RWPE2 (cell line): Measurements from ENCODE around the gene FRG1.
"Not testable (repeated sequence)": the region's sequence is repeated elsewhere in the genome, so short reads cannot be mapped to it uniquely, and the experiment has no call there.

ENCODE experiments used
- ATAC-seq: fragments of 200-7000 bp; cut with Tn5 transposase; 3 replicates; pipeline ENCODE4 v1.9.1; 2021; ENCODE audit warnings: low read depth
- DNase-seq: peaks from one replicate; pipeline ENCODE4 v3.0.0-alpha.2; 2020; ENCODE audit warnings: low spot score
- H3K27ac ChIP-seq: fragments of 450-650 bp; 2 replicates; pipeline ENCODE4 v1.5.1; 2017; ENCODE audit warnings: mild to moderate bottlenecking; ENCODE audit not compliant: poor library complexity, severe bottlenecking
- H3K27me3 ChIP-seq: fragments of 250-450 bp; sonication (Bioruptor Pico); 2 replicates; pipeline ENCODE4 v1.5.1; 2021; ENCODE audit warnings: mild to moderate bottlenecking, moderate library complexity; ENCODE audit not compliant: insufficient read depth, poor library complexity, severe bottlenecking
- H3K36me3 ChIP-seq: fragments of 250-450 bp; sonication (Bioruptor Pico); 2 replicates; pipeline ENCODE4 v1.5.1; 2020; ENCODE audit warnings: low read depth, mild to moderate bottlenecking, moderate library complexity
- H3K4me1 ChIP-seq: fragments of 250-450 bp; sonication (Bioruptor Pico); 2 replicates; pipeline ENCODE4 v1.5.1; 2021; ENCODE audit warnings: mild to moderate bottlenecking, moderate library complexity; ENCODE audit not compliant: insufficient read depth, poor library complexity, severe bottlenecking
- H3K4me3 ChIP-seq: fragments of 250-450 bp; sonication (Bioruptor Pico); 2 replicates; pipeline ENCODE4 v1.5.1; 2021; ENCODE audit warnings: mild to moderate bottlenecking, moderate library complexity; ENCODE audit not compliant: severe bottlenecking
- H3K9me3 ChIP-seq: fragments of 250-450 bp; sonication (Bioruptor Pico); 2 replicates; pipeline ENCODE4 v1.5.1; 2021; ENCODE audit warnings: mild to moderate bottlenecking, moderate library complexity; ENCODE audit not compliant: severe bottlenecking
- CTCF ChIP-seq: fragments of 450-650 bp; IDR thresholded peaks from one replicate; pipeline ENCODE4 v1.5.1; 2017; ENCODE audit warnings: mild to moderate bottlenecking, moderate library complexity; ENCODE audit not compliant: poor library complexity, severe bottlenecking

Gene FRG1

GRCh38 chr4:189985651-189986243 lies 45.1 kb downstream of the FRG1 start:
- not testable (repeated sequence) for ATAC-seq, H3K36me3 ChIP-seq, H3K27ac ChIP-seq, H3K9me3 ChIP-seq, H3K27me3 ChIP-seq, H3K4me3 ChIP-seq, DNase-seq, H3K4me1 ChIP-seq

DNA sequence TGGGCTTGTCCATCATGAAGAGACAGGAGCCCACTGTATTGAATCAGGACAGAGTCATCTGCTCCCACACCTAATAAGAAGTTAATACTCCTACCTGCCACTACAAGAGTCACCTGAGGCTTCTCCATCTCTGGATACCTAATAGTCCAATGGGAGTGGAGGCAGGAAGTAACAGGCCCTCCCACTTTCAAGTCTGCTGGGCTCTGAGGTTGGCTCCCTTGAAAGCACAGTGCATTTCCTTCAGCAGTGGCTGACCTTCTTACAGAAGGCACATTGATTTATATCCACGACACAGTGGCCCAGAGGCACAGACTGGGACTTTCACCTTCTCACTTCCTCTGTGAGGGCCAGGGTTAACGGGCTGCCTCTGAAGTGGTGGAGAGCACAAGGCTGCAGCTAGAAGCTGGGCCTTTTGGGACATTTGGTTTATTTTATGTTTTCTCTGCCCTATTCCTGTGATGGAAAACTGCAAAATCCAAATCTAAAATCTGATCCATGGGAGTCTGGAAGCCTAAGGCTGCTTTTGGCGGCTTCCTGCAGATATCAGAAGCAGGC lies 48.3 kb downstream of the FRG1 start:
- Histone ChIP-seq H3K9me3 (no peaks in the 10 kb centered on the region), H3K36me3 (no peaks in the 10 kb centered on the region), H3K27me3 (no peaks in the 10 kb centered on the region), H3K4me1 (no peaks in the 10 kb centered on the region), H3K4me3 (no peak overlapping the region), H3K27ac (no peak overlapping the region)
- no peak for TF ChIP-seq CTCF
- no peak for ATAC-seq
- no peak for DNase-seq

DNA sequence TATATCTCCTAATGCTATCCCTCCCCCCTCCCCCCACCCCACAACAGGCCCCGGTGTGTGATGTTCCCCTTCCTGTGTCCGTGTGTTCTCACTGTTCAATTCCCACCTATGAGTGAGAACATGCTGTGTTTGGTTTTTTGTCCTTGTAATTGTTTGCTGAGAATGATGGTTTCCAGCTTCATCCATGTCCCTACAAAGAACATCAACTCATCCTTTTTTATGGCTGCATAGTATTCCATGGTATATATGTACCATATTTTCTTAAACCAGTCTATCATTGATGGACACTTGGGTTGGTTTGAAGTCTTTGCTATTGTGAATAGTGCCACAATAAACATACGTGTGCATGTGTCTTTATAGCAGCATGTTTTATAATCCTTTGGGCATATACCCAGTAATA lies 49.3 kb downstream of the FRG1 start:
- H3K27ac ChIP-seq, H3K9me3 ChIP-seq, H3K4me3 ChIP-seq, H3K36me3 ChIP-seq, H3K27me3 ChIP-seq, ATAC-seq, H3K4me1 ChIP-seq, DNase-seq: not testable (repeated sequence)
